ENCODE measurements around the gene NAA10.

Gene NAA10

DNA sequence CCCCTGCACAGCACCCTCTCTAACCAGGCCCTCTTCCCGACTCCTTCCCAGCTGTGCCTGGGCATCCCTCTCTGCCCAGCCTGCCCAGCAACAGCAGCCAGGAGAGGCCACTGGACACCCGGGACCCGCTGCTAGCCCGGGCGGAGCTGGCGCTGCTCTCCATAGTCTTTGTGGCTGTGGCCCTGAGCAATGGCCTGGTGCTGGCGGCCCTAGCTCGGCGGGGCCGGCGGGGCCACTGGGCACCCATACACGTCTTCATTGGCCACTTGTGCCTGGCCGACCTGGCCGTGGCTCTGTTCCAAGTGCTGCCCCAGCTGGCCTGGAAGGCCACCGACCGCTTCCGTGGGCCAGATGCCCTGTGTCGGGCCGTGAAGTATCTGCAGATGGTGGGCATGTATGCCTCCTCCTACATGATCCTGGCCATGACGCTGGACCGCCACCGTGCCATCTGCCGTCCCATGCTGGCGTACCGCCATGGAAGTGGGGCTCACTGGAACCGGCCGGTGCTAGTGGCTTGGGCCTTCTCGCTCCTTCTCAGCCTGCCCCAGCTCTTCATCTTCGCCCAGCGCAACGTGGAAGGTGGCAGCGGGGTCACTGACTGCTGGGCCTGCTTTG is 29.2 kb downstream of the NAA10 start:
- H3K4me1 ChIP-seq (ENCODE audit: insufficient read depth, low read length), result 0 out of 2 replicates have a peak, but pooled peaks cover 4% of the 10 kb centered on the region
- H3K27me3 ChIP-seq (ENCODE audit: insufficient read depth, low read length), result no peaks in the 10 kb centered on the region
- H3K9ac ChIP-seq (ENCODE audit: low read depth, low read length), result no peak overlapping the region
- H3K27ac ChIP-seq (ENCODE audit: low read depth, low read length), result no peak overlapping the region
- WGBS, result 96% methylated on average over 32 of the region's 32 CpGs
- no peak overlapping the region for H3K4me3 ChIP-seq (ENCODE audit: low read length)
- H3K9me3 ChIP-seq (ENCODE audit: insufficient read depth, low read depth, low read length), result no peaks in the 10 kb centered on the region
- no peaks in the 10 kb centered on the region for H3K36me3 ChIP-seq (ENCODE audit: insufficient read depth, low read length)

DNA sequence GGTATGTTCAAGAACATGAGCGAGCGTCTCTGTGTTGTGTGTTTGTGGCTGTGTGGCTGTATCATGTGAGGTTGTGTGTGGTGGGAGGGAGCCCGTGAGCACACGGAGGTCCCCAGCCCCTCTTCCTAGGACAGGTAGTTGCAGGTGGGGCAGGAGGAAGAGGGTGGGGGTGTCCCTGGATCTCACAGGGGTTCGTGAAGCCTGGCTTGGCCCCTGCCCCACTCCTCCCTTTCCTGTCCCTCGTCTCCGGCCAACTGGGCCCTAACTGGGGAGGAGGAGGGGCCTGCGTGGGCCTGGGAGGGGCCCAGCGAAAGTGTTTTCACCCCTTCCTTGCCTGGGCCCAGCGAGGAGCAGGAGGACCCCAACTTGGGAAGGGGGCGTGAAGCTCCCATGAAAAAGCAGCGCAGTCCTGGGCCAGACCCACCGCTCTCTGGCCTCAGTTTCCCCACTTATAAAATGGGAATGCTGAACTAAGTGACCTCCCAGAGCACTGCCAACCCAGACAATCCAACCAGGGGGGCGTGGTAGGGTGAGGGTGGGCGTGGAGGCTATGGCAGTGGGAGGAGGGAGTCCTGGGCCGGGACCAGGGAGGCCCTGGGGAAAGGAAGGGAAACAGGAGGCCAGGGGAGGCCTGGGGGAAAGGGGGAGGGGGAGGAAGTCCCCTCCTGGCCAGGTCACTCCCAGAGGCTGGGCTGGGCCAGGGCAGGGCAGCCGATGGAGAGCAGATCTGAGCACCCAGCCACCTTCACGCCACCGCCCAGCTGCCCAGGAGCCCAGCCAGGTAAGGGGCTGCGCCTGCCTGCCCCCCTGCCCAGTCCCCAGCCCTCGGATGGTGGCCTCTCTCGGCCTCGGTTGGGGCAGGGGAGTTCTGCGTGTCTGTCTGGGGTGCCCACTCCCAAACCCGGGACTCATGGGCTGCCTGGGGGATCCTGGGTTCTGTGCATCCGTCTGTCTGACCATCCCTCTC is 30.6 kb downstream of the NAA10 start, which contains the start of gene AVPR2:
Gene AVPR2, plus strand, starts transcription at position 683 of the 967 bp plus-strand sequence. CDS start 473 bp downstream, outside the sequence.
- 0 out of 2 replicates have a peak, but pooled peaks cover 4% of the 10 kb centered on the region for H3K4me1 ChIP-seq (ENCODE audit: insufficient read depth, low read length)
- H3K27ac ChIP-seq (ENCODE audit: low read depth, low read length), result no peak within 1 kb of the TSS
- no peaks in the 10 kb centered on the region for H3K36me3 ChIP-seq (ENCODE audit: insufficient read depth, low read length)
- H3K4me3 ChIP-seq (ENCODE audit: low read length), result no peak within 1 kb of the TSS
- no peak within 1 kb of the TSS for H3K9ac ChIP-seq (ENCODE audit: low read depth, low read length)
- 79% methylated on average over 22 of the region's 26 CpGs for WGBS
- no peaks in the 10 kb centered on the region for H3K27me3 ChIP-seq (ENCODE audit: insufficient read depth, low read length)
- no peaks in the 10 kb centered on the region for H3K9me3 ChIP-seq (ENCODE audit: insufficient read depth, low read depth, low read length)

DNA sequence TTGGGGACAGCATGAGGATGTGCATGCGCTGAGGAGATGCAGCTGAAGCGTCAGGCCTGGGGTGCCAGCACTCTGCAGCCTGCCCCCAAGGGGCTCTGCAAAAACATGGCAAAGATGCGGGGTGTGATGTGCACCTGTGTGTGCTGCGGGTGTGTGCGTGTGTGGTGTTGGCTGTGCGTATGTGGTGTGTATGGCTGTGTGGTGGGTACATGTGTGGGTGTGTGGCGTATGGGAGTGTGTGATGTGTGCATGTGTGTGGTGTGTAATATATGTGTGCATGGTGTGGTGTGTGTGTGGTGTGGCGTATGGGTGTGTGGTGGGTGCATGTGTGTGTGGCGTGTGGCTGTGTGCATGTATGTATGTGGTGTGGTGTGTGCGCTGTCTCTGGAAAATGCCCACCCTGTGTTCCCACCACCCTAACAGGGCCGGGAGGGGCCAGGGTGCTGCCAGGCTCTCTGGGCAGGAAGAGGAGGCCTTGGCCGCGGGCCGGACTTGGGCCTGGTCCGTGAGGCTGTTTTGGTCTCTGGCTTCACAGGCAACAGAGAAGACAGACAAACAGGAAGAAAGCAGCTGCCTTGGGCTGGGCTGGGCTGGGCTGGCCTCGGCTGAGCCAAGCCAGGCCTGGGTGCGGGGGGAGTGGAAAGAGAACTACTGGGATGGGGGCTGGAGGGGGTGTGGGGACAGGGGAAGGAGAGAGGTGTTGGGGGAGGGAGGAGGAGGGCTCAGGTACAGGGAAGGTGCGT is 31.4 kb downstream of the NAA10 start:
- Histone ChIP-seq H3K27me3 (ENCODE audit: insufficient read depth, low read length) (no peaks in the 10 kb centered on the region), H3K36me3 (ENCODE audit: insufficient read depth, low read length) (no peaks in the 10 kb centered on the region), H3K9ac (ENCODE audit: low read depth, low read length) (no peak overlapping the region), H3K9me3 (ENCODE audit: insufficient read depth, low read depth, low read length) (no peaks in the 10 kb centered on the region), H3K27ac (ENCODE audit: low read depth, low read length) (no peak overlapping the region), H3K4me3 (ENCODE audit: low read length) (no peak overlapping the region), H3K4me1 (ENCODE audit: insufficient read depth, low read length) (0 out of 2 replicates have a peak, but pooled peaks cover 4% of the 10 kb centered on the region)
- 81% methylated on average over 16 of the region's 18 CpGs for WGBS

DNA sequence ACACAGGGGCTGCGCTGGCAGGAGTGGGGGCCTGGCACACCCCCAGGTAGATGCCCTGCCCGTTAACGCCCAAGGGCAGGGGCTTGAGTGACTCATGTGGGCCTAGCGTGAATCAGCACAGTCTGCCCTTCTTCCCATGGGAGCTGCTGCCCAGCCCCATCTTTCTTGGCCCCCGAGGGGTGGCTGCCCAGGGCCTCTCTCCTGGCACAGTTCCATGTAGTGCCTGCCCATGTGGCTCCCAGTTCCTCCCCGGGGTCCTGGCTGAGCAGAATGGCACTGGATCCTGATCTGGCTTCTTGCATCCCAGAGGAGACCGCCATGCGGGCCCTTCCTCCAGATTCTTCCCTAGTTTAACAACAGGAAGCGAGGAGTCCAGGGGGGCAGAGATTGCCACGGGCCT is 32.5 kb downstream of the NAA10 start:
- H3K36me3 ChIP-seq (ENCODE audit: insufficient read depth, low read length), result no peaks in the 10 kb centered on the region
- no peaks in the 10 kb centered on the region for H3K27me3 ChIP-seq (ENCODE audit: insufficient read depth, low read length)
- no peak overlapping the region for H3K9ac ChIP-seq (ENCODE audit: low read depth, low read length)
- no peaks in the 10 kb centered on the region for H3K9me3 ChIP-seq (ENCODE audit: insufficient read depth, low read depth, low read length)
- no peak overlapping the region for H3K4me3 ChIP-seq (ENCODE audit: low read length)
- H3K4me1 ChIP-seq (ENCODE audit: insufficient read depth, low read length), result 0 out of 2 replicates have a peak, but pooled peaks cover 4% of the 10 kb centered on the region
- WGBS, result 80% methylated on average over 10 of the region's 10 CpGs
- H3K27ac ChIP-seq (ENCODE audit: low read depth, low read length), result no peak overlapping the region

DNA sequence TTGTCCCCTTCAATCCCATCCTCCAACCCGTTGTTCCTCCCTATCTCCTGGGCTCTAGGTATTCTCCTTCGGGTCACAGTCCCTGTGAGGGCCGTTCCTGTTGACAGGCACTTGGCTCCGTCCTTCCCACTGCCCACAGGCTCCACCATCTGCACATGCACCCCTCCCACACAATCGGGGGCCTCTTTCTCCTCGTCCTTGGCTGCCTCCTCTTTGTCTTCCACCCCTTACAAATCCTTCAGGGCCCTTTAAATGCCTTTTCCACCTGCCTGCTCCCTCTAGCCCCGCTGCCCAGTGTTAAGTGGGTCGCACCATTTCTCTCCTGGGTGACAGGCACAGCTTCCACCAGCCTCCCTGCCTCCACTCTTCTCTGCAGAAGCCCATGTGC is 33.1 kb downstream of the NAA10 start:
- no peak overlapping the region for H3K4me3 ChIP-seq (ENCODE audit: low read length)
- no peak overlapping the region for H3K27ac ChIP-seq (ENCODE audit: low read depth, low read length)
- no peaks in the 10 kb centered on the region for H3K36me3 ChIP-seq (ENCODE audit: insufficient read depth, low read length)
- no peaks in the 10 kb centered on the region for H3K27me3 ChIP-seq (ENCODE audit: insufficient read depth, low read length)
- no peak overlapping the region for H3K9ac ChIP-seq (ENCODE audit: low read depth, low read length)
- 76% methylated on average over 8 of the region's 8 CpGs for WGBS
- H3K9me3 ChIP-seq (ENCODE audit: insufficient read depth, low read depth, low read length), result no peaks in the 10 kb centered on the region
- 0 out of 2 replicates have a peak, but pooled peaks cover 4% of the 10 kb centered on the region for H3K4me1 ChIP-seq (ENCODE audit: insufficient read depth, low read length)

DNA sequence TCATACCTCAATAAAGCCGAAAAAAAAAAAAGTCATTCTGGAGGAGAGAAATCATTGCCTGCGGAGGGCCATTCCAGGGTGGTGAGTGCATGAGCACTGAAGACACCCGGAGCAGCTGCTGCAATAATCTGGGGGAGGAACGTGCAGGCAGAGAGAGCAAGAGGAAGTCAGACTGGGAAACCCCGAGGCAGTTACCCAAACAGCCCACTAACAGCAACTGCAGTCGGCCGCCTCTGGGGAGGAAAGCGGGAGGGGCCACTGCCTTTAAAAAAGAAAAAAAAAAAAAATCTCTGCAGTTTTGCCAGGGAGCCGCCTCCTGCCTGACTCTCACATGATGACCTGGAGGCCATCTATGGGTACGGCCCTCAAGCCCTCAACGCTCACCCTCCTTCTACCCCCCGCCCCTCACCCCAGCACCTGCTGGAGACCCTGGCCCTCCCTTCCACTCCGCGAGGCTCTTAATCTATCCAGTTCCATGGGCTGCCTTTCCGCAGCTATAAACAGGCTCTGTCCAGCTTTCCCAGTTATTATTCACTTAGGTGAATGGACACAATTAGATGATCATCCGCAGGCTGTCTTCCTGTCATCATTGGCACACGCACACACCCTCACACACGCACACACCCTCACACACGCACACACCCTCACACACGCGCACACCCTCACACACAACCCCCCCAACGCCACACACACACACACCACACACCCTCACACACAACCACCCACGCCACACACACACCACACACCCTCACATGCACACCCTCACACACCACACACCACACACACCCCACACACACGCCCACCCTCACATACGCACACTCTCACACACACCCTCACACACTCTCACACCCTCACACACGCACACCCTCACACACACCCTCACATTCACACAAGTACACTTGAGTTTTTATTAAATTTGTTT is 33.7 kb downstream of the NAA10 start:
- WGBS, result 57% methylated on average over 25 of the region's 26 CpGs
- Histone ChIP-seq H3K4me1 (ENCODE audit: insufficient read depth, low read length) (0 out of 2 replicates have a peak, but pooled peaks cover 4% of the 10 kb centered on the region), H3K27me3 (ENCODE audit: insufficient read depth, low read length) (no peaks in the 10 kb centered on the region), H3K36me3 (ENCODE audit: insufficient read depth, low read length) (no peaks in the 10 kb centered on the region), H3K9me3 (ENCODE audit: insufficient read depth, low read depth, low read length) (no peaks in the 10 kb centered on the region), H3K27ac (ENCODE audit: low read depth, low read length) (no peak overlapping the region), H3K4me3 (ENCODE audit: low read length) (no peak overlapping the region), H3K9ac (ENCODE audit: low read depth, low read length) (no peak overlapping the region)

DNA sequence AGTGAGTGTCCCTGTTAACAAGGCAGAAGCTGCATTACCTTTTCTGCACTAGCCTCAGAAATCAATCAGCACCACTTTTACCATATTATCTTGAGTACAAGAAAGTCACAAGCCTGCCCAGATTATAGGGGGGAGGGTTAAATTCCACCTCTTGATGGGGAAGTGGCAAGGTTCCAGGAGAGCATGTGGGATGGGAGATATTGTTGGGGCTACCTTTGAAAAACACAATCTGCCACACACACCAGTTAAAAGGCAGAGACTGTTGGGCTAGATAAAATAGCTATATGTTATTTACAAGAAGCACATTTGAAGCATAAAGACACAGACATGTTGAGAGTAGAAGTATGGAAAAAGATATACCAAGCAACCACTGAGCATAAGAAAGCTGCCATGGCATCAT is 36.9 kb downstream of the NAA10 start:
- no peak overlapping the region for H3K4me3 ChIP-seq (ENCODE audit: low read length)
- 0 out of 2 replicates have a peak, but pooled peaks cover 4% of the 10 kb centered on the region for H3K4me1 ChIP-seq (ENCODE audit: insufficient read depth, low read length)
- no peak overlapping the region for H3K27ac ChIP-seq (ENCODE audit: low read depth, low read length)
- H3K27me3 ChIP-seq (ENCODE audit: insufficient read depth, low read length), result no peaks in the 10 kb centered on the region
- H3K9me3 ChIP-seq (ENCODE audit: insufficient read depth, low read depth, low read length), result no peaks in the 10 kb centered on the region
- H3K9ac ChIP-seq (ENCODE audit: low read depth, low read length), result no peak overlapping the region
- H3K36me3 ChIP-seq (ENCODE audit: insufficient read depth, low read length), result no peaks in the 10 kb centered on the region

DNA sequence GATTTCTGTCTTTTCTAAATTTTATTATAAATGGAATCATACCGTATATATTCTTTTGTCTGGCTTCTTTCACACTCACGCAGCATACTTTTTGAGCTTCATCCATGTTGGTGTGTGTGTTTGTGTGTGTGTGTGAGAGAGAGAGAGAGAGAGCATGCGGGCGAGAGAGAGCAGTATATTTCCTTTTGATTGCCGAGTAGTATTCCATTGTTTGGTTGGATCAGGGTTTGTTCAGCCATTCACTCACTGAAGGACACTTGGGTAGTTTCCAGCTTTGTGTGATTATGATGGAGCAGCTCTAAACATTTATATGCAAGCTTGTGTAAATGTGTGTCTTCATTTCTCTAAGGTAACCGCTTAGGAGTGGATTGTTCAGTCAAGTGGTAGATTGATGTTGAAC is 45.7 kb downstream of the NAA10 start:
- Histone ChIP-seq H3K27me3 (ENCODE audit: insufficient read depth, low read length) (peaks cover 35% of the 10 kb centered on the region), H3K36me3 (ENCODE audit: insufficient read depth, low read length) (no peaks in the 10 kb centered on the region), H3K4me3 (ENCODE audit: low read length) (no peak overlapping the region), H3K9ac (ENCODE audit: low read depth, low read length) (no peak overlapping the region), H3K9me3 (ENCODE audit: insufficient read depth, low read depth, low read length) (no peaks in the 10 kb centered on the region), H3K4me1 (ENCODE audit: insufficient read depth, low read length) (peaks cover 13% of the 10 kb centered on the region), H3K27ac (ENCODE audit: low read depth, low read length) (no peak overlapping the region)
- WGBS, result 98% methylated on average over 5 of the region's 6 CpGs

DNA sequence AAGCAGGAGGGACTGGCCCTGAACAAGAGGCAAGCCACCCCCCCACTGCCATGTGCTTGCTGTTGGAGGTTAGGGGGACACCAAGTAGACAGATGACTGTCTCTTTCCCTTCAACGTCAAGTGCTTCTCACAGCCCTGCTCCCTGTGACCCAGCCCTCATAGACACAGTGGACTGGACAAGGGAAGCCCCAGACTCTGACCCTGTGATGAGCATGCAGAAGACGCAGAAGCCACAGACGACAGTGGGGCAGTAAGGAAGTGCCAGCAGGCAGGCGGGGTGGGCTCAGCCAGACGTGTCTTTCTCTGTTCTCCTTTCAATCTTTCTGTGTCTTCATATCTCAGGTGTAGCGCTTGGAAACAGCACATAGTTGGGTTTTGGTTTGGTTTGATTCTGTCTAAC is 46.5 kb downstream of the NAA10 start:
- Histone ChIP-seq H3K36me3 (ENCODE audit: insufficient read depth, low read length) (no peaks in the 10 kb centered on the region), H3K27me3 (ENCODE audit: insufficient read depth, low read length) (peaks cover 35% of the 10 kb centered on the region), H3K9me3 (ENCODE audit: insufficient read depth, low read depth, low read length) (no peaks in the 10 kb centered on the region), H3K4me3 (ENCODE audit: low read length) (no peak overlapping the region), H3K27ac (ENCODE audit: low read depth, low read length) (no peak overlapping the region), H3K4me1 (ENCODE audit: insufficient read depth, low read length) (peaks cover 17% of the 10 kb centered on the region), H3K9ac (ENCODE audit: low read depth, low read length) (no peak overlapping the region)
- WGBS, result 88% methylated on average over 6 of the region's 6 CpGs

DNA sequence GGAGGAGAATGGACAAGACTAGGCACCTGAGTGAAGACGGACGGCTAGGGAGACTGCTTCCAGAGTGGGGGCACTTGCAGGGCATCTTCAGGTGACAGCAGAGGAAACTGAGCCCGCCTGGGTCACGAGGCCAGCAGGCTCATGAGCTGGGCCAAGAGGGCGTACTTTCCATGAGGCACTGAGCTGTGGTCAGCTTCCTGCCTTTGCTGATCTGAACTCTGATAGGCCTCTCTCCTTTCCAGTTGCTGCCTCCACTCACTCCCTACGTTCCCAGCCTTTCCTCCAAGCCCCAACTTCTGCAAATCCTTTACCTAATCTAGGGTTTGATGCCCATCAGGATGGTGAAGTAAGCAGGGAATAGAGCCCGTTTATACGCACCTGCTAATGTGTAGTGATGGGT is 47.5 kb downstream of the NAA10 start:
- Histone ChIP-seq H3K9ac (ENCODE audit: low read depth, low read length) (no peak overlapping the region), H3K9me3 (ENCODE audit: insufficient read depth, low read depth, low read length) (no peaks in the 10 kb centered on the region), H3K27me3 (ENCODE audit: insufficient read depth, low read length) (peaks cover 35% of the 10 kb centered on the region), H3K36me3 (ENCODE audit: insufficient read depth, low read length) (no peaks in the 10 kb centered on the region), H3K4me3 (ENCODE audit: low read length) (no peak overlapping the region), H3K27ac (ENCODE audit: low read depth, low read length) (no peak overlapping the region), H3K4me1 (ENCODE audit: insufficient read depth, low read length) (peaks cover 21% of the 10 kb centered on the region)
- 85% methylated on average over 6 of the region's 8 CpGs for WGBS
